GM11168 (cell line): ENCODE results near the gene C2orf49.

Experiments used
- in situ Hi-C: fragments of 300-500 bp; cut with MboI; formaldehyde crosslinking; loops from one replicate; pipeline ENCODE4 v1.12.0; 2022; ENCODE audit warnings: low sequenced_read_pairs; ENCODE audit not compliant: unreplicated experiment

Gene C2orf49

DNA sequence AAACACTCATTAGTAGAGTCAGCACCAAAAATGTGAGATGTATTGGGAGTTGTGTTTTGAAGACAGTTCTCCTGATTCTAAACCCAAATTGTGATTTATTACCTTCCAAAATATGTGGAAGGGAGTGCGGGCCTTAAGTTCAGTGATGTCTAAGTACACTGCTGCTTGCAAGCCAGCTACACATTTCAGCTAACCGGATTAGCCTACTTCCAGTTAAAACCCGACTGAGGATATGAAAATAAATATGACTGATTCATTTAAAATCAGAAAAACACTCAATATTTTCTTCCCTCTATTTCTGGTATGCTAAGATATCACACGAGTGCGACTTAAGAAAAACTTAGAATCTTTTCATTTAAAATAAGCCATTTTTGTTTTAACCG is 60.6 kb downstream of the C2orf49 start:
- in situ Hi-C loops, result no loop called here

DNA sequence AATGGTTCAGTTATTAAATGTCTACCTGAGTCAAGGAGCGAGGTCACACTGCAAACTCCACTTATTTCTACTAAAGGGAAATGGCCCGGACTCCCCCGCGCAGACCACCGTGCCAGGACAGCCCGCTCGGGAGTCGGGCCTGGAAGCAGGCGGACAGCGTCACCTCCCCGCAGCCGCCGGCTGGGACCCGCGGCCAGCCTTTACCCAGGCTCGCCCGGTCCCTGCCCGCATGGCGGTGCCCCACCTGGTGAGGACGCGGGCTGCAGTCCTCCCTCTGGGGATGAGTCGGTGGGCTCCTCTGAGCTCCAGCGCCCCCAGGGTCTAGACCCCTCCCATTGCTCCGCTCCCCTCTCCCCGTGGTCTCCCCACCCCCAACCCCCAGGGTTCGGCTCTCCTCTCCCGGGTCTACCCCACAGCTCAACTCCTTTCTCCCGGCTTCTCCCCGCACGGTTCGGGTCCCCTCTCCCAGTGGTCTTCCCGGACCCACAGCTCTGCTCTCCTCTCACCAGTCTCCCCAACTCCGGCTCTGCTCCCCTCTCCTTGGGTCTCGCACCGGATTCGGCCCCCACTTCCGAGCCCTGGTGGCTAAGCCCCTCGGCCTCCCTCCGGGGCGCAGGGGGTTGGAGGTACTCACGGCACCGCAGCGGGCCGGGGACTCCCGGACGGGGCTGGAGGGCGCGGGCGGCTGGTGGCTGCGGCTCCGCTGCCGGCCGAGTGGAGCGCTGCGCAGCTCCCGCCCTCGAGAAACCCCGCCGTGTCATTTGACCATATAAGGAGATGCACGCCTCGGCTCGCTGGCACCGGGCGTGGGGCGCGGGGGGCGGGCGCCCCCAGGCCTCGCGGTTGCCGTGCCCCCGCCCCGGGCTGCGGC is 61.2 kb downstream of the C2orf49 start, which contains the start of gene FHL2:
Gene FHL2, minus strand, starts transcription at position 716 of the 871 bp plus-strand sequence. CDS start 12,535 bp downstream, outside the sequence.
- in situ Hi-C loops, result no loop called here
